ENCODE measurements around the gene TFF3. TPM values are rescaled to one million over a fixed set of nuclear protein-coding genes. Genes with fewer than 3 reads are reported as not detected.

The TFF3 gene
- total RNA-seq, 2 donors from 2014 or later, result 5.5 TPM; not detected in 1

DNA sequence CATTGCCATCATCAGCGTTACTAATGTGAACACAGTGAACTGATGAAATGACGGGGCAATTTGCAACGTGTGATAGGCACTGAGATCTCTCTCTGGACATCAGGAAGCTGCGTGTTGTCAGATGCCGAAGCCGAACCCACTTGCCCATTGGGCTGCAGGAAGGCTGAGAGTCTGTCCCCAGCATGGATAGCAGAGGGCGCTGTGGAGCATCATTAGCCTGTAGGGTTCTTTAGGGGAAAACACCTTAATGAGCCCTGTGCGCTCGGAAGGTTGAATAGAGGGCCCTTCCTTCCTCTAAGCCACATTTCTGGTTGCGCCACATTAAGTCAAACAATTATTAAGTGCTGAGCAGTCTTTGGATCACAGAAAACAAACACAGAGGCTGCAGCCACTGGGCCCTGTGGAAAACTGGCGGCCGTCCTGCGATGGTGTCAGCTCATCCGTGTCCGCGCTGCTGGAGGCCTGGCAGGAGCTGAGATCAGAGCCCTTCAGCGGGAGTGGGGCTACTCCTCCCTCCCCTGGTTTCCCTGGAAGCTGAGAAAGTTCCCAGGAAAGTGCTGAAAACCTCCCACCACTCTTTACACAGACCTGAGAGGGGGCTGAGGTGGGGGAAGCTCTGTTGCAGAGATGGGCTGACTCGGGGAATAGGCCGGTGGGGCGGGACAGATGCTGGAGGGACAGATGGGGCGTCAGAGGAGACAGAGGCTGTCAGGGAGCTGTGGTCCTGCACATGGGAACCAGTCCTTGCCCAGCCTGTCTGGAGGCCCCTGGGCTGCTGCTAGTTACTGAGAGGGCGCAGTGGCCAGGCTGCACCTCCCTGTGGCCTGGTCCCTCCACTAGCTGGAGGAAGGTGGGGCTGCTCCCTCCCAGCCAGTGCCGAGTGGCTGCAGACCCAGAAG, 22.9 kb upstream of the TFF3 start:
- Histone ChIP-seq H3K9ac (ENCODE audit: extremely low read depth, low read length, poor library complexity, severe bottlenecking) (no peak overlapping the region), H3K4me3 (ENCODE audit: low read length) (no peak overlapping the region), H3K36me3 (ENCODE audit: control insufficient read depth, insufficient read depth, low read length) (no peaks in the 10 kb centered on the region), H3K9me3 (ENCODE audit: control insufficient read depth, low read length) (no peaks in the 10 kb centered on the region), H3K27ac (ENCODE audit: low read depth, low read length) (peak overlapping the region; percentile 47), H3K27me3 (ENCODE audit: control insufficient read depth, insufficient read depth, low read length, poor library complexity, severe bottlenecking) (no peaks in the 10 kb centered on the region), H3K4me1 (ENCODE audit: control insufficient read depth, insufficient read depth, low read length) (peaks cover 3% of the 10 kb centered on the region)
- TF ChIP-seq, protein P1, sequence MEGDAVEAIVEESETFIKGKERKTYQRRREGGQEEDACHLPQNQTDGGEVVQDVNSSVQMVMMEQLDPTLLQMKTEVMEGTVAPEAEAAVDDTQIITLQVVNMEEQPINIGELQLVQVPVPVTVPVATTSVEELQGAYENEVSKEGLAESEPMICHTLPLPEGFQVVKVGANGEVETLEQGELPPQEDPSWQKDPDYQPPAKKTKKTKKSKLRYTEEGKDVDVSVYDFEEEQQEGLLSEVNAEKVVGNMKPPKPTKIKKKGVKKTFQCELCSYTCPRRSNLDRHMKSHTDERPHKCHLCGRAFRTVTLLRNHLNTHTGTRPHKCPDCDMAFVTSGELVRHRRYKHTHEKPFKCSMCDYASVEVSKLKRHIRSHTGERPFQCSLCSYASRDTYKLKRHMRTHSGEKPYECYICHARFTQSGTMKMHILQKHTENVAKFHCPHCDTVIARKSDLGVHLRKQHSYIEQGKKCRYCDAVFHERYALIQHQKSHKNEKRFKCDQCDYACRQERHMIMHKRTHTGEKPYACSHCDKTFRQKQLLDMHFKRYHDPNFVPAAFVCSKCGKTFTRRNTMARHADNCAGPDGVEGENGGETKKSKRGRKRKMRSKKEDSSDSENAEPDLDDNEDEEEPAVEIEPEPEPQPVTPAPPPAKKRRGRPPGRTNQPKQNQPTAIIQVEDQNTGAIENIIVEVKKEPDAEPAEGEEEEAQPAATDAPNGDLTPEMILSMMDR (conservative IDR thresholded peaks at IDR 0.05), result peak; percentile 89
- Mint-ChIP-seq H3K4me1 (peaks cover 5% of the 10 kb centered on the region), H3K4me3 (no peak overlapping the region), H3K9me3 (no peaks in the 10 kb centered on the region), H3K27ac (peak overlapping the region; percentile 64), H3K36me3 (ENCODE audit: low read depth) (no peaks in the 10 kb centered on the region), H3K27me3 (ENCODE audit: insufficient read depth) (no peaks in the 10 kb centered on the region)
- DNase-seq, result peak; percentile 94
- WGBS, 2 experiments (ENCODE audit: insufficient coverage in 1 of 2, insufficient read length in 1 of 2), result 68 to 80% methylated on average over 8 to 23 of the region's 23 CpGs

DNA sequence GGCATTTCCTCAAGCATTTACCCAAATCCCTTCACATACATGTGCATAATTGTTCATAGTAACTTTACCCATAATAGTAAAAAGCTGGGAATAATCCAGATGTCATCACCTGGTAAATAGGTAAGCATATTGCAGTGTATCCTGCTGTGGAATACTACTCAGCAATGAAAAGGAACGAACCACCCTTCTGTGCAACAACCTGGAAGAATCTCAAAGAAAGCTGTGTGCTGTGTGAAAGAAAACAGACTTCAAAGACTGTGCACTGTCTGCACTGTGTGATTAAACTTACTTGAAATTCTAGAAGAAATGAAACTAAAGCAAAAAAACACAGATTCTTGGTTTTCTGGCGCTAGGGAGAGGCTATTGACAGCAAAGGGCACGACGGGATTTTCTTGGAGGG, 22.1 kb upstream of the TFF3 start:
- H3K4me3 ChIP-seq (ENCODE audit: low read length), result no peak overlapping the region
- no peak overlapping the region for H3K9ac ChIP-seq (ENCODE audit: extremely low read depth, low read length, poor library complexity, severe bottlenecking)
- H3K27me3 ChIP-seq (ENCODE audit: control insufficient read depth, insufficient read depth, low read length, poor library complexity, severe bottlenecking), result no peaks in the 10 kb centered on the region
- TF ChIP-seq, protein P1 (conservative IDR thresholded peaks at IDR 0.05), result no peak
- peaks cover 2% of the 10 kb centered on the region for H3K9me3 ChIP-seq (ENCODE audit: control insufficient read depth, low read length)
- DNase-seq, result peak; percentile 18
- no peak overlapping the region for H3K4me3 Mint-ChIP-seq
- H3K36me3 ChIP-seq (ENCODE audit: control insufficient read depth, insufficient read depth, low read length), result no peaks in the 10 kb centered on the region
- no peak overlapping the region for H3K27ac Mint-ChIP-seq
- H3K36me3 Mint-ChIP-seq (ENCODE audit: low read depth), result no peaks in the 10 kb centered on the region
- H3K27ac ChIP-seq (ENCODE audit: low read depth, low read length), result no peak overlapping the region
- peaks cover 2% of the 10 kb centered on the region for H3K27me3 Mint-ChIP-seq (ENCODE audit: insufficient read depth)
- H3K4me1 ChIP-seq (ENCODE audit: control insufficient read depth, insufficient read depth, low read length), result peaks cover 3% of the 10 kb centered on the region
- peaks cover 5% of the 10 kb centered on the region for H3K4me1 Mint-ChIP-seq
- 93 to 96% methylated on average over 4 of the region's 4 CpGs for WGBS, 2 experiments (ENCODE audit: insufficient coverage in 1 of 2, insufficient read length in 1 of 2)
- no peaks in the 10 kb centered on the region for H3K9me3 Mint-ChIP-seq

DNA sequence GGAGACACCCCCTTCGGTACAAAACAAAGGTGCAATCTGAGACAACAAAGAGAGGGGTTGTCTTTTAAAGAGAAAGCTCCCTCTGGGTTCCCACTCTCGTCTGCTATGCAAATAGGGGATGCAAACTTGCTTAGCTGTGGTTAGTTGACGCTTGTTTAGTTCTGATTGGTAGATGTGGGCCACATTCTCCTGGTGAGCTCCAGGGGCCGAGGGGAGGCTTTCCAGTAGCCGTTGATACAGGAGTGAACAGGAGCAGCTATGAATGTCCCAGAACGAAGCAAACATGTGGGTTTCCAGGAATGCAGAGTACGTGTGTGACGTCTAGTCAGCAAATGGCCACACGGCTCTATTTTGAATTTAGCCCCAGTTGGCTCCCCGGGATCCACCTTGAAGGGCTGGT, 20.8 kb upstream of the TFF3 start:
- Histone ChIP-seq H3K4me3 (ENCODE audit: low read length) (no peak overlapping the region), H3K27ac (ENCODE audit: low read depth, low read length) (no peak overlapping the region), H3K4me1 (ENCODE audit: control insufficient read depth, insufficient read depth, low read length) (no peaks in the 10 kb centered on the region), H3K9me3 (ENCODE audit: control insufficient read depth, low read length) (peaks cover 12% of the 10 kb centered on the region), H3K36me3 (ENCODE audit: control insufficient read depth, insufficient read depth, low read length) (no peaks in the 10 kb centered on the region), H3K27me3 (ENCODE audit: control insufficient read depth, insufficient read depth, low read length, poor library complexity, severe bottlenecking) (no peaks in the 10 kb centered on the region), H3K9ac (ENCODE audit: extremely low read depth, low read length, poor library complexity, severe bottlenecking) (no peak overlapping the region)
- DNase-seq, result peak; percentile 80
- Mint-ChIP-seq H3K36me3 (ENCODE audit: low read depth) (no peaks in the 10 kb centered on the region), H3K4me1 (peaks cover 5% of the 10 kb centered on the region), H3K9me3 (peaks cover 5% of the 10 kb centered on the region), H3K27ac (peak overlapping the region; percentile 60), H3K27me3 (ENCODE audit: insufficient read depth) (peaks cover 2% of the 10 kb centered on the region), H3K4me3 (no peak overlapping the region)
- TF ChIP-seq, protein P1 (conservative IDR thresholded peaks at IDR 0.05), result no peak
- 48 to 53% methylated on average over 9 to 10 of the region's 10 CpGs for WGBS, 2 experiments (ENCODE audit: insufficient coverage in 1 of 2, insufficient read length in 1 of 2)
